Choroid plexus epithelial cell (primary cell): Measurements from ENCODE around the gene RHOBTB1.

Experiments
- DNase-seq: peaks from one replicate; pipeline ENCODE4 v3.0.0-alpha.2; 2010; ENCODE audit warnings: low read depth
- H3K4me3 ChIP-seq: 2 replicates; pipeline ENCODE4 v1.5.1; 2011; ENCODE audit warnings: low read depth, mild to moderate bottlenecking, control low read depth, low read length, moderate library complexity
- TF ChIP-seq, protein P1 (sequence below): conservative IDR thresholded peaks from 2 replicates; pipeline ENCODE4 v1.5.1; 2011; ENCODE audit warnings: low read depth, mild to moderate bottlenecking, control low read depth, inconsistent platforms, low read length, moderate library complexity

RHOBTB1 gene

DNA sequence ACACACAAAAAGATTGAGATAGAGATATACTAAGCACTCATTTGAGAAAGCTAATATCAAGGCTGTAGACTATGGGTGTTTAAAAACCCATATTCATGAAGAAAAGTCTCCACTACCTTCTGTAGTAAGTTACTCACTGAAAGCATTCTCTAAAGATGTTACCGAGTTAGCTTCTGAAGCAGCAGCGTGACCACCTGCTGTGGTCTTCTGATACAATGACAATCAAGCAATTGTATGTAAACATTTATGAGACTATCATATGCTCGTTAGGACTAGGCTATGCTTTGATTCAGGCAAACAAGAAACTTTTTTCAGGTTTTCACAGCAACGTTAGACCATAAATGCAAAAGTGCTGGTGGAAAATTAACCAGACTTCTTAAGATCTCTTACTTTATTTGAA is 11.2 kb downstream of the RHOBTB1 start:
- H3K4me3 ChIP-seq, result no peak overlapping the region
- TF ChIP-seq, protein P1, sequence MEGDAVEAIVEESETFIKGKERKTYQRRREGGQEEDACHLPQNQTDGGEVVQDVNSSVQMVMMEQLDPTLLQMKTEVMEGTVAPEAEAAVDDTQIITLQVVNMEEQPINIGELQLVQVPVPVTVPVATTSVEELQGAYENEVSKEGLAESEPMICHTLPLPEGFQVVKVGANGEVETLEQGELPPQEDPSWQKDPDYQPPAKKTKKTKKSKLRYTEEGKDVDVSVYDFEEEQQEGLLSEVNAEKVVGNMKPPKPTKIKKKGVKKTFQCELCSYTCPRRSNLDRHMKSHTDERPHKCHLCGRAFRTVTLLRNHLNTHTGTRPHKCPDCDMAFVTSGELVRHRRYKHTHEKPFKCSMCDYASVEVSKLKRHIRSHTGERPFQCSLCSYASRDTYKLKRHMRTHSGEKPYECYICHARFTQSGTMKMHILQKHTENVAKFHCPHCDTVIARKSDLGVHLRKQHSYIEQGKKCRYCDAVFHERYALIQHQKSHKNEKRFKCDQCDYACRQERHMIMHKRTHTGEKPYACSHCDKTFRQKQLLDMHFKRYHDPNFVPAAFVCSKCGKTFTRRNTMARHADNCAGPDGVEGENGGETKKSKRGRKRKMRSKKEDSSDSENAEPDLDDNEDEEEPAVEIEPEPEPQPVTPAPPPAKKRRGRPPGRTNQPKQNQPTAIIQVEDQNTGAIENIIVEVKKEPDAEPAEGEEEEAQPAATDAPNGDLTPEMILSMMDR, result no peak
- DNase-seq, result no peak

DNA sequence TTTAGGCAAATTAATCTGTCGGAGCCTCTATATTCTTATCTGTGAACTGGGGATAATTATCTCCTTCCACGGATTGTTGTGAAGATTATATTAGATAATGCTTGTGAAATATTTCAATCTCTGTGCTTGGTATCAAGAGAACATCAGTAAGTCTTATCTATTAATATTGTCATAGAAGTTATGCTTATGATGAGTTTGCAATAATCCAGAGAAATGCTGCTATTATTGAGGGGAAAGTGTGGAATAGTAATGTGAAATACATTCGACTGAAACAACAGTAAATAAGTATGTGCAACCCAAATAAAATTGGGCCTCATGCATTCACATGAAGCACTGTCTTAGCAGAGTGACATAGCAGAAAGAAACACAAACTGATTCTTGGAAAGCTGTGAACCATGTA is 13.7 kb downstream of the RHOBTB1 start:
- no peak for DNase-seq
- H3K4me3 ChIP-seq, result no peak overlapping the region
- TF ChIP-seq, protein P1, result no peak

DNA sequence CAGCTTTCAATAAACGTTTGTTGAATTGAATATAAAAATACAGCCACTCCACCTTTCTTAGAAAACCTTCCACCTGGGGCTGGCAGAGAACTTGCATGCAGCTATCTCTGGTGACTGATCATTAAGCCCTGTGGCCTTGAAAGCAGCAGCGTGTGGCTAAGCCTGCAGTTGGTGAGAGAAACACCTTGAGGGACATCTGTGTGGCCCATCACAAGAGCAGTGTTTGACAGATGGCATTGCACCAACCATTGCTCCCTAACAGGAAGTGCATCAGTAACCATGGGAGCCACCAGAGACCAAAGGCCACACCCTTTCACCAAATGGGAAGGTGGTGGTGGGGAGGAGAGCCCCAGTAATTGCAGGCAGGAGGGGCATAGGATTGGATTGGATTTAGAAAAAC is 22.4 kb downstream of the RHOBTB1 start:
- H3K4me3 ChIP-seq, result no peak overlapping the region
- DNase-seq, result no peak
- TF ChIP-seq, protein P1, result no peak

DNA sequence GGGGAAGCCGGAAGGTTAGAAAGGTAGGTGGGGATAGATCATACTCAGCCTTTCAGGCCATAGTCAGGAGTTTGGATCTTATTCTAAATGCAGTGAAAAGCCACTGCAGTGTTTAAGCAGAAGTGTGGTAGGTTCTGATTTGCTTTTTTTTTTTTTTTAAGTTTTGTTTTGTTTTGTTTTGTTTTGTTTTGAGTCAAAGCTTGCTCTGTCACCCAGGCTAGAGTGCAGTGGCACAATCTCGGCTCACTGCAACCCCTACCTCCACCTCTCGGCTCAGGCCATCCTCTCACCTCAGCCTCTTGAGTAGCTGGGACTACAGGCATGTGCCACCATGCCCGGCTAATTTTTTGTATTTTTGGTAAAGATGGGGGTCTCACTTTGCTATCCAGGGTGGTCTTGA is 23.5 kb downstream of the RHOBTB1 start:
- no peak for DNase-seq
- H3K4me3 ChIP-seq, result no peak overlapping the region
- TF ChIP-seq, protein P1, result no peak

DNA sequence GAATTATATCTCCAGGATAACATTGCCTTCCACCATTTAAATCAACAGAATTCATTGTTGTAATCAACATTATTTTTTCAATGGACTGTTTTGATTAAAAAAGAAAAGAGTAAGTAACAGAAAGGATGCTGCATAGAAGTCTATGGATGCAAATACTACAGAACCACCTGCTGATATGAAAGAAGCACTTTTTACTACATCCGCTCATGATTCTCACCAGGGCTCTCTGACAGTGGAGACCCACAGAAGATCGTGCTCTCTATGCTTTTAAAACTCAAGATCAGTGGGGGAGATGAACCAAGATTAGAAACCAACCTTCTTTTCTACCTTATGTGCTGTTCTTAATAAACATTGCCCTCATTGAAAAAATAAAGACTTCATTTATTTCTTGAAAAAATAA is 24.4 kb downstream of the RHOBTB1 start:
- DNase-seq, result no peak
- no peak overlapping the region for H3K4me3 ChIP-seq
- TF ChIP-seq, protein P1, result no peak

DNA sequence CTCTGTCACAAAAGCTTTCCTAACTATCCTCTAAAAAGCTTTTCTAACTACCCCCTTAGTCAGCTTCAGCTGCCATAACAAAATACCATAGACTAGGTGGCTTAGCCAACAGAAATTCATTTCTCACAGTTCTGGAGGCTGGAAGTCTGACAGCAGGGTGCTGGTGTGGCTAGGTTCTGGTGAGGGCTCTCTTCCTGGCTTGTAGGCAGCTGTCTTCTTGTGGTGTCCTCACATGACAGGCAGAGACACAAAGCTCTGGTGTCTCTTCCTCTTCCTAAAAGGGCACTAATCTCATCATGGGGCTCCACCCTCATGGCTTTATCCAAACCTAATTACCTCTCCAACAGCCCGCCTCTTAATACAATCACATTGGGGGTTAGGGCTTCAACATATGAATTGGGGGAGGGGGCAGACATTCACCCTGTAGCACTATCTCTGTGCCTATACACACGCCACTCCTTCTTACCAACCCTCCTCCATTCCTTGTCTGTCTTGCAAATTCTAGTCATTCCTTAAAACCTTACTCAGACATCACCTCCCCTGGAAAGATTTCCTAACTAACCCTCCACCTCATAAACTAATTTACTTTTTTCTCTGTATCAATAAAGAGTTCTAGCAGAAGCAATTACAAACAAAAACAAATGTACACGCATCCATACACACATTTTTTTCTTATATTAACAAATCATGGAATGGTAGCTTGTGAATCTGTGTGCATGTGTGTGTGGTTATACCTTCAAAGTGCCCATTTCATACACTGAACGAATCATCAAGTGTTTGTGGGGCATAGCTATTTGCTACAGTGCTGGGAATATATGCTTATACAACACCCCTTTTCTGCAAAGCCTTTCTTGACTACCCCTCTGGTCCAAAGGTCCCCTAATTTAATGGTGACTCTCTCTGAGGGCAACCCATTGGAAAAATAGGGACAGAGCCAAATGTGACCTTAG is 26.4 kb downstream of the RHOBTB1 start:
- DNase-seq, result peak; percentile 45
- H3K4me3 ChIP-seq, result no peak overlapping the region
- TF ChIP-seq, protein P1, result no peak

DNA sequence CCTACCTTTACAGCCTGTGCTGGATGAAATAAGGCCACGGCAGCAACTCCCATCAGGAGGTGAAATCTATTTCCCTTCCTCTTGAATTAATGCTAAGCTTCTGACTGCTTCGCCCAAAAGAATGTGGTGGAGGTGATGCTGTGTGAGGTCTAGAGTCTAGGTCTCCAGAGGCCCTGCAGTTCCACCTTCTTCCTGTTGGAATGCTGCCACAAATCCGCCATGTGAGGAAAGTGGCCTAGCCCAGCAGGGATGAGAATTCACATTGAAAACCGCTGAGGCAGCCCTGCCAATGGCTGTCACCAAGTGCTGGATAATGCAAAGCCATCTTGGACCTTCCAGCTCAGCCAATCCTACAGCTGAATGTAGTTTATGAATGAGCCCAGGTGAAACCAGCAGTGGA is 28.0 kb downstream of the RHOBTB1 start:
- no peak overlapping the region for H3K4me3 ChIP-seq
- TF ChIP-seq, protein P1, result peak; percentile 30
- DNase-seq, result peak; percentile 30
